Measurements from ENCODE around the gene AK2. TPM values are rescaled to one million over a fixed set of nuclear protein-coding genes. Genes with fewer than 3 reads are reported as not detected.
"Not testable (repeated sequence)": the region's sequence is repeated elsewhere in the genome, so short reads cannot be mapped to it uniquely, and the experiment has no call there.

AK2 gene
- polyA plus RNA-seq, 3 donors = 68.8 to 180 (median 162) TPM

DNA sequence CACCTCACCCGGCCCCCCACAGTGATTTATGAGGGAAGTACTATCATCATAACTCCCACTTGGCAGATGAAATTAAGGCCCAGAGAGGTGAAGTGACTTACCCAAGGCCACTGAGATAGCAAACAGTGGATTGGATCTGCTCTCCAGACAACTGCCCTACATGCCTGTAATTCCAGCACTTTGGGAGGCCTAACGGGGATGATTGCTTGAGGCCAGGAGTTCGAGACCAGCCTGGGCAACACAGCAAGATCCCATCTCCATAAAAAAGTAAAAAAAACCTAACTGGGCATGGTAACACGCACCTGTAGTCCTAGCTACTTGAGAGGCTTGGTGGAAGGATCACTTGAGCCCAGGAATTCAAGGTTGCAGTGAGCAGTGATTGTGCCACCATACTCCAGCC is 57.8 kb downstream of the AK2 start:
- Histone ChIP-seq H3K4me3 (replicated peaks in 1 of 3; ENCODE audit: low read depth in 2 of 3, low read length in 3 of 3) (no peak overlapping the region), H3K9me3 (replicated peaks in 1 of 2; ENCODE audit: control insufficient read depth in 1 of 2, insufficient read depth in 1 of 2, low read length in 2 of 2) (no peaks in the 10 kb centered on the region), H3K4me1 (ENCODE audit: control insufficient read depth in 1 of 2, insufficient read depth in 2 of 2, low read length in 2 of 2) (peaks cover 63 to 70% of the 10 kb centered on the region in 2 donors), H3K4me2 (replicated peaks; ENCODE audit: extremely low read depth, low read length, poor library complexity, severe bottlenecking) (no peak overlapping the region), H3K79me2 (ENCODE audit: insufficient read depth, low read length) (no peaks in the 10 kb centered on the region), H4K20me1 (ENCODE audit: insufficient read depth, low read length) (no peaks in the 10 kb centered on the region), H3K27ac (ENCODE audit: low read depth in 1 of 2, low read length in 2 of 2) (no peak overlapping the region), H3K27me3 (ENCODE audit: control insufficient read depth in 2 of 2, insufficient read depth in 2 of 2, low read length in 2 of 2) (no peaks in the 10 kb centered on the region), H3K36me3 (replicated peaks in 1 of 2; ENCODE audit: control insufficient read depth in 1 of 2, insufficient read depth in 2 of 2, low read length in 2 of 2) (no peaks in the 10 kb centered on the region), H2AFZ (ENCODE audit: insufficient read depth, low read depth, low read length, poor library complexity, severe bottlenecking) (no peak overlapping the region), H3K9ac (ENCODE audit: insufficient read depth, low read length, poor library complexity, severe bottlenecking) (no peak overlapping the region)
- Mint-ChIP-seq H3K4me3 (no peak overlapping the region), H3K4me1 (peaks cover 59% of the 10 kb centered on the region), H3K36me3 (peaks cover 4 to 6% of the 10 kb centered on the region in 2 donors), H3K27ac (peak overlapping the region in 3 of 7 donors; percentile 48 to 89 (median 53)), H3K27me3 (ENCODE audit: low read depth in 3 of 3) (peaks cover 3 to 9% (median 7%) of the 10 kb centered on the region in 3 donors), H3K9me3 (peaks cover 0 to 9% (median 1%) of the 10 kb centered on the region in 7 donors)
- TF ChIP-seq, protein P1, sequence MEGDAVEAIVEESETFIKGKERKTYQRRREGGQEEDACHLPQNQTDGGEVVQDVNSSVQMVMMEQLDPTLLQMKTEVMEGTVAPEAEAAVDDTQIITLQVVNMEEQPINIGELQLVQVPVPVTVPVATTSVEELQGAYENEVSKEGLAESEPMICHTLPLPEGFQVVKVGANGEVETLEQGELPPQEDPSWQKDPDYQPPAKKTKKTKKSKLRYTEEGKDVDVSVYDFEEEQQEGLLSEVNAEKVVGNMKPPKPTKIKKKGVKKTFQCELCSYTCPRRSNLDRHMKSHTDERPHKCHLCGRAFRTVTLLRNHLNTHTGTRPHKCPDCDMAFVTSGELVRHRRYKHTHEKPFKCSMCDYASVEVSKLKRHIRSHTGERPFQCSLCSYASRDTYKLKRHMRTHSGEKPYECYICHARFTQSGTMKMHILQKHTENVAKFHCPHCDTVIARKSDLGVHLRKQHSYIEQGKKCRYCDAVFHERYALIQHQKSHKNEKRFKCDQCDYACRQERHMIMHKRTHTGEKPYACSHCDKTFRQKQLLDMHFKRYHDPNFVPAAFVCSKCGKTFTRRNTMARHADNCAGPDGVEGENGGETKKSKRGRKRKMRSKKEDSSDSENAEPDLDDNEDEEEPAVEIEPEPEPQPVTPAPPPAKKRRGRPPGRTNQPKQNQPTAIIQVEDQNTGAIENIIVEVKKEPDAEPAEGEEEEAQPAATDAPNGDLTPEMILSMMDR (IDR thresholded peaks at IDR 0.05) = no peak
- intact Hi-C loops (cut with micrococcal nuclease) = no loop called here
- DNase-seq = no peak
- WGBS (ENCODE audit: insufficient coverage) = 100% methylated on average over 1 of the region's 4 CpGs

DNA sequence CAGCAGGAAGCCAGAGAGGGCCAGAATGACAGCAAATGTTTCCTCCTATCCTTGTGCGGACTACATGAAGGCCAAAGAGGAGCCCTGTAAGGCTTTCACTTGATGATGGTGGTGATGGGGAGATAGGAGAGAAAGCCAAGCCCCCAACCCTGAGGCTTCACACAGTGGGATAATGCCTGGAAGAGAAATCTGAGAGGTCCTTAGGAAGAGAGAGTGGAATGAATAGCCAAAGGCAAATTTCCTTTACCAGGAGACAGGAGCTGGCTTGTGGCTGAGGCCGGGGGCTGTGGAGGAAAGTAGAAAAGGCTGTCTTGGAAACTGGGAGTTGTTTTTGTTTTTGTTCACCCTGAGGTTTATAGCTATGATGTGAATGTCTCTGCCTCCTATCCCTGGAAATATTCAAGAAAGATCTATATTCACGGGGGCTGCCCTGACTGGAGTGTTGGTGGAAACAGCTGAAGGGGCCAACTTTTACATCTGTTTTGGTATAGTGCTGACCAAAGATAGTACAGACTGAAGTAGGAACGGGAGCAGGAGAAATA is 59.1 kb downstream of the AK2 start:
- Mint-ChIP-seq H3K9me3 (peaks cover 0 to 11% (median 2%) of the 10 kb centered on the region in 7 donors), H3K27ac (peak overlapping the region in 5 of 7 donors; percentile 23 to 84 (median 61)), H3K36me3 (peaks cover 3 to 7% of the 10 kb centered on the region in 2 donors), H3K4me3 (peak overlapping the region in 1 of 2 donors; percentile 7), H3K4me1 (peaks cover 50% of the 10 kb centered on the region), H3K27me3 (ENCODE audit: low read depth in 3 of 3) (peaks cover 8 to 13% (median 12%) of the 10 kb centered on the region in 3 donors)
- Histone ChIP-seq H4K20me1 (ENCODE audit: insufficient read depth, low read length) (no peaks in the 10 kb centered on the region), H2AFZ (ENCODE audit: insufficient read depth, low read depth, low read length, poor library complexity, severe bottlenecking) (no peak overlapping the region), H3K36me3 (replicated peaks in 1 of 2; ENCODE audit: control insufficient read depth in 1 of 2, insufficient read depth in 2 of 2, low read length in 2 of 2) (no peaks in the 10 kb centered on the region), H3K27ac (ENCODE audit: low read depth in 1 of 2, low read length in 2 of 2) (no peak overlapping the region), H3K79me2 (ENCODE audit: insufficient read depth, low read length) (no peaks in the 10 kb centered on the region), H3K4me2 (replicated peaks; ENCODE audit: extremely low read depth, low read length, poor library complexity, severe bottlenecking) (no peak overlapping the region), H3K27me3 (ENCODE audit: control insufficient read depth in 2 of 2, insufficient read depth in 2 of 2, low read length in 2 of 2) (peaks cover 3 to 6% of the 10 kb centered on the region in 2 donors), H3K4me3 (replicated peaks in 1 of 3; ENCODE audit: low read depth in 2 of 3, low read length in 3 of 3) (no peak overlapping the region), H3K9ac (ENCODE audit: insufficient read depth, low read length, poor library complexity, severe bottlenecking) (no peak overlapping the region), H3K9me3 (replicated peaks in 1 of 2; ENCODE audit: control insufficient read depth in 1 of 2, insufficient read depth in 1 of 2, low read length in 2 of 2) (no peaks in the 10 kb centered on the region), H3K4me1 (ENCODE audit: control insufficient read depth in 1 of 2, insufficient read depth in 2 of 2, low read length in 2 of 2) (peaks cover 53 to 64% of the 10 kb centered on the region in 2 donors)
- no peak for DNase-seq
- TF ChIP-seq, protein P1 (IDR thresholded peaks at IDR 0.05) = no peak
- intact Hi-C loops (cut with micrococcal nuclease) = no loop called here
- 100% methylated on average over 1 of the region's 4 CpGs for WGBS (ENCODE audit: insufficient coverage)

DNA sequence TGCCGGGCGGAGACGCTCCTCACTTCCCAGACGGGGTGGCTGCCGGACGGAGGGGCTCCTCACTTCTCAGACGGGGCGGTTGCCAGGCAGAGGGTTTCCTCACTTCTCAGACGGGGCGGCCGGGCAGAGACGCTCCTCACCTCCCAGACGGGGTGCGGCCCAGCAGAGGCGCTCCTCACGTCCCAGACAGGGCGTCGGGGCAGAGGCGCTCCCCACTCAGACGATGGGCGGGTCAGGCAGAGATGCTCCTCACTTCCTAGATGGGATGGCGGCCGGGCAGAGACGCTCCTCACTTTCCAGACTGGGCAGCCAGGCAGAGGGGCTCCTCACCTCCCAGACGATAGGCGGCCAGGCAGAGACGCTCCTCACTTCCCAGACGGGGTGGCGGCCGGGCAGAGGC is 61.6 kb downstream of the AK2 start:
- peak overlapping the region in 1 of 2 donors; percentile 21 for H3K4me3 Mint-ChIP-seq
- DNase-seq; H3K4me3 ChIP-seq (replicated peaks in 1 of 3; ENCODE audit: low read depth in 2 of 3, low read length in 3 of 3); H4K20me1 ChIP-seq (ENCODE audit: insufficient read depth, low read length); H3K36me3 ChIP-seq (replicated peaks in 1 of 2; ENCODE audit: control insufficient read depth in 1 of 2, insufficient read depth in 2 of 2, low read length in 2 of 2); H3K4me2 ChIP-seq (replicated peaks; ENCODE audit: extremely low read depth, low read length, poor library complexity, severe bottlenecking); H3K9me3 ChIP-seq (replicated peaks in 1 of 2; ENCODE audit: control insufficient read depth in 1 of 2, insufficient read depth in 1 of 2, low read length in 2 of 2); H3K9ac ChIP-seq (ENCODE audit: insufficient read depth, low read length, poor library complexity, severe bottlenecking); H3K79me2 ChIP-seq (ENCODE audit: insufficient read depth, low read length); H3K27ac ChIP-seq (ENCODE audit: low read depth in 1 of 2, low read length in 2 of 2); intact Hi-C loops (cut with micrococcal nuclease); H2AFZ ChIP-seq (ENCODE audit: insufficient read depth, low read depth, low read length, poor library complexity, severe bottlenecking): not testable (repeated sequence)
- peak overlapping the region in 1 of 7 donors; percentile 62 for H3K27ac Mint-ChIP-seq
- peaks cover 27 to 30% (median 29%) of the 10 kb centered on the region in 3 donors for H3K27me3 Mint-ChIP-seq (ENCODE audit: low read depth in 3 of 3)
- WGBS (ENCODE audit: insufficient coverage) = 77% methylated on average over 15 of the region's 30 CpGs
- peaks cover 0 to 14% (median 5%) of the 10 kb centered on the region in 7 donors for H3K9me3 Mint-ChIP-seq
- peaks cover 41% of the 10 kb centered on the region for H3K4me1 Mint-ChIP-seq
- H3K36me3 Mint-ChIP-seq = peaks cover 9 to 23% of the 10 kb centered on the region in 2 donors
- peaks cover 35 to 40% of the 10 kb centered on the region in 2 donors for H3K4me1 ChIP-seq (ENCODE audit: control insufficient read depth in 1 of 2, insufficient read depth in 2 of 2, low read length in 2 of 2)
- H3K27me3 ChIP-seq (ENCODE audit: control insufficient read depth in 2 of 2, insufficient read depth in 2 of 2, low read length in 2 of 2) = peaks cover 22 to 26% of the 10 kb centered on the region in 2 donors

Data from CD14-positive monocyte (primary cell).